ENCODE results near the gene MED29. TPM values are rescaled to one million over a fixed set of nuclear protein-coding genes. Genes with fewer than 3 reads are reported as not detected.

The MED29 gene
- total RNA-seq, 6 experiments from 2014 or later: 19.4 to 38.1 (median 24.1) TPM

DNA sequence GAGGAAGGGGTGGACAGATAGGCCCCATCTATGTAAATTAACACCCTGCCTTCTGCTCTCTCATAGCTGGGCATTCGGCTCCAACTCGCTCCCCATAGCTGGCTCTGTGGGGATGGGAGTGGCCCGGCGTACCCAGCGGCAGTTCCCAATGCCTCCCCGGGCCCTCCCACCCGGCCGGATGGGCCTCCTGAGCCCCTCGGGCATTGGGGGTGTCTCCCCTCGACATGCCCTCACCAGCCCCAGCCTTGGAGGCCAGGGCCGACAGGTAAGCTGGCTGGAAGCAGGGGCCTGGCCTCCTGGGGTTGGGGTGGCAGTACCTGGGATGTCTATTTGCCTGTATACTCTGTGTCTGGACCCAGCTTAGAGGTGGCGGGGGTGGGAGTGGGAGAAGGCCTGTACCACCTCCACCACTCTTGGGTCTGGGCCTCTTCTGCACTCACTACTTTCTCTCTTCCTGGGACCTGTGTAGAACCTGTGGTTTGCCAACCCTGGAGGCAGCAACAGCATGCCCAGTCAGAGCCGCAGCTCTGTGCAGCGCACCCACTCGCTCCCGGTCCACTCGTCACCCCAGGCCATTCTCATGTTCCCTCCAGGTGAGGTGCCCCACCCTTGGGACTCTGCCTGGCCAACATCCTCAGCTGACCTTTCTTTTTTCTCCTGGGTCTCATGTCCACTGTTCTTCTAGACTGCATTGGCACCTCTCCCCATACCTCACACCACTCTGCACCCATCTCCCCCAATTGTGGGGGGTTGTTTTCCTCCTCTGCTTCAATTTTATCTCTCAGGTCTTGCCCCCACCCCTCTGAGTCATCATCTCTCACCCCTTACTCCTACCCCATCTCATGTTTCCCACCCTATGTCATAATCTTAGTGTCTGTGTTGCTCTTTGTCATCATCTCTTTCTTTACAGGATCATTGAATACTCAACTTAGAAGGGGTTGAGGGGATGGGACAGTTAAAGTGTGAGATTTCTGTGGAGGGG, 10.4 kb upstream of the MED29 start:
- peaks cover 0 to 60% (median 23%) of the 10 kb centered on the region in 4 donors for H3K36me3 ChIP-seq
- no peak overlapping the region for H3K27ac ChIP-seq
- TF ChIP-seq POLR2A (IDR thresholded peaks at IDR 0.05): no peak
- TF ChIP-seq, protein P1, sequence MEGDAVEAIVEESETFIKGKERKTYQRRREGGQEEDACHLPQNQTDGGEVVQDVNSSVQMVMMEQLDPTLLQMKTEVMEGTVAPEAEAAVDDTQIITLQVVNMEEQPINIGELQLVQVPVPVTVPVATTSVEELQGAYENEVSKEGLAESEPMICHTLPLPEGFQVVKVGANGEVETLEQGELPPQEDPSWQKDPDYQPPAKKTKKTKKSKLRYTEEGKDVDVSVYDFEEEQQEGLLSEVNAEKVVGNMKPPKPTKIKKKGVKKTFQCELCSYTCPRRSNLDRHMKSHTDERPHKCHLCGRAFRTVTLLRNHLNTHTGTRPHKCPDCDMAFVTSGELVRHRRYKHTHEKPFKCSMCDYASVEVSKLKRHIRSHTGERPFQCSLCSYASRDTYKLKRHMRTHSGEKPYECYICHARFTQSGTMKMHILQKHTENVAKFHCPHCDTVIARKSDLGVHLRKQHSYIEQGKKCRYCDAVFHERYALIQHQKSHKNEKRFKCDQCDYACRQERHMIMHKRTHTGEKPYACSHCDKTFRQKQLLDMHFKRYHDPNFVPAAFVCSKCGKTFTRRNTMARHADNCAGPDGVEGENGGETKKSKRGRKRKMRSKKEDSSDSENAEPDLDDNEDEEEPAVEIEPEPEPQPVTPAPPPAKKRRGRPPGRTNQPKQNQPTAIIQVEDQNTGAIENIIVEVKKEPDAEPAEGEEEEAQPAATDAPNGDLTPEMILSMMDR (IDR thresholded peaks at IDR 0.05): no peak
- H3K4me3 ChIP-seq: no peak overlapping the region
- H3K4me1 ChIP-seq: peaks cover 0 to 34% (median 17%) of the 10 kb centered on the region in 4 donors
- DNase-seq (no peak), ATAC-seq (no peak)
- intact Hi-C loops (cut with DNase I): no loop called here
- no peaks in the 10 kb centered on the region for H3K27me3 ChIP-seq
- WGBS (ENCODE audit: insufficient coverage, low coverage, low lambda C conversion rate, missing lambda C conversion rate): 93% methylated on average over 5 of the region's 17 CpGs
- no peaks in the 10 kb centered on the region for H3K9me3 ChIP-seq

DNA sequence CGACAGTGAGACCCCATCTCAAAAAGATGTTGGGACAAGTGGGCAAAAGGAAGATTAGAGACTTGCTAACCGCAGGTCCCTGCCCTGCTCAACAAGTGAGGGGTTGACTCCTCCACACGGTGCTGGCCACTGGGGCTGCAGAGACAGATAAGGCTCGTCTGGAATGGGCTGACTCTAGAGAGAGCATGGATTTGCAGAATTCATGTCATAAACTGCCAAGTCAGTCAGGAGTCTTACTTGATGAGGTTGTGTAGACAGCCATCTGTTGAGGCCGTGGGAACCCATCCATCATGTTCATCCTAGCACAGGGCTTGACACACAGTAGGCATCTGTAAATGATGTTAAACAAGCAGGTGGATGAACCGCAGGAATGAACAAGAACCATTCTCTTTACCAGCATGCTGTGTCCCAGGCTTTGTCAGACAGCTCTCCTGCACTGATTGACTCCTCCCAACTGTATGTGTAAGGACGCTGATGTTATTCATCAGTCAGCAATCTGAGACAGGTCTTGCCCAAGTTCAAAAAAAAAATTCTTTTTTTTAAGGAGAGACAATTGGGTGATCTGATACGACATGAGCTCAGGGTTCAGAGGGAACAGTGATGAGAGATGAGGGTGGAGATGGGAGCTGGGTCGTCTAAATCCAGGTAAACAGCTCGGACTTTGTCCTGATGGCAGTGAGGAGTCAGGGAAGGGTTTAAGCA, 9.1 kb upstream of the MED29 start:
- no peak overlapping the region for H3K27ac ChIP-seq
- 80% methylated on average over 8 of the region's 10 CpGs for WGBS (ENCODE audit: insufficient coverage, low coverage, low lambda C conversion rate, missing lambda C conversion rate)
- ATAC-seq (no peak), DNase-seq (no peak)
- TF ChIP-seq, protein P1 (IDR thresholded peaks at IDR 0.05): no peak
- no peak for TF ChIP-seq POLR2A (IDR thresholded peaks at IDR 0.05)
- peaks cover 0 to 22% (median 12%) of the 10 kb centered on the region in 4 donors for H3K4me1 ChIP-seq
- H3K4me3 ChIP-seq: no peak overlapping the region
- intact Hi-C loops (cut with DNase I): no loop called here
- H3K27me3 ChIP-seq: no peaks in the 10 kb centered on the region
- H3K36me3 ChIP-seq: peaks cover 0 to 63% (median 20%) of the 10 kb centered on the region in 4 donors
- no peaks in the 10 kb centered on the region for H3K9me3 ChIP-seq

DNA sequence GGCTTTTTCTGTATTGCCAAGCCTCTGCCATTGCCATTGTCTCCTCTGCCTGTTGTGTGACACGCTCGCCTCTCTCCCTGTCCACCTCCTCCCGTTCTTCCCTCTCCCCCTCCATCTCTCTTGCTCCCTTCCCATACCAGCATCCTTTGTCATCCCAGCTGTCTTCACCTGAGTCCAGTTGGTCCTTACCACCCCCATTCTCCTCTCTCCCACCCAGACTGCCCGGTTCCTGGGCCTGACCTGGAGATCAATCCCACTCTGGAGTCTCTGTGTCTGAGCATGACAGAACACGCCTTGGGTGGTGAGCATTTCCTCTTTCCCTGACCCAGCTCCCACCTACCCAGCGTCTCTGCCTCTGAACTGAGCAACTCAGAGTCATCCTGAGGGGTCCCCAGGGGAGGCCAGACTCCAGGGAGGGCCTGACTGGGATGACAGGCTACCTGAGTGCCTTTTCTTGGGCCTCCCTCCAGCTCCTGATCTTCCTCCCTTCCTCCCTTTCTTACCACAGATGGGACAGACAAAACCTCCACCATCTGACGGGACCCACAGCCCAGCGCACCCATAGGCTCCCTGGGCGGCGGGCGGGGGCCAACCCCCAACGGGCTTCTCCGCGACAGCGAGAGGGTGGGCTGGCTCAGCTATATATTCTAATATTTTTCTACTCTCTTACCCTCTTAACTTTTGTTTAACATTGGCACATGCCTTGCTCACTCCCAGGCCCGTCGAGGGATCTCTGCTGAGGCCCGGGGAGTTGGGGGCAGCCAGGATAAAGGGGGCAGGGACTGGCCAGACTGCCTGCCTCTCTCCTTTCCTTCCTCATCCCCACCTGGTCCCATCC, 8.0 kb upstream of the MED29 start:
- ATAC-seq: no peak
- WGBS (ENCODE audit: insufficient coverage, low coverage, low lambda C conversion rate, missing lambda C conversion rate): 88% methylated on average over 14 of the region's 18 CpGs
- H3K27me3 ChIP-seq: no peaks in the 10 kb centered on the region
- TF ChIP-seq POLR2A (IDR thresholded peaks at IDR 0.05): no peak
- TF ChIP-seq, protein P1 (IDR thresholded peaks at IDR 0.05): no peak
- peaks cover 0 to 11% (median 6%) of the 10 kb centered on the region in 4 donors for H3K4me1 ChIP-seq
- no peak overlapping the region for H3K27ac ChIP-seq
- DNase-seq: no peak
- no peak overlapping the region for H3K4me3 ChIP-seq
- intact Hi-C loops (cut with DNase I): no loop called here
- no peaks in the 10 kb centered on the region for H3K9me3 ChIP-seq
- peaks cover 0 to 63% (median 25%) of the 10 kb centered on the region in 4 donors for H3K36me3 ChIP-seq
